ENCODE results near the gene STK11. TPM values are rescaled to one million over a fixed set of nuclear protein-coding genes. Genes with fewer than 3 reads are reported as not detected.

The STK11 gene
- total RNA-seq, 1 experiment from 2014 or later = 70.1 TPM

Other genes with a start within 250 kb of the STK11 start
- gene WDR18, start 221.4 kb upstream of the STK11 start, total RNA-seq (2014; rRNA removed; shearing (Covaris generic)) = 43.2 and 60.5 TPM in 2 replicates
- gene GRIN3B, start 205.4 kb upstream of the STK11 start, total RNA-seq (2014; rRNA removed; shearing (Covaris generic)) = not detected in 2 replicates
- 122 and 131 TPM in 2 replicates for gene TMEM259, start 184.7 kb upstream of the STK11 start, total RNA-seq (2014; rRNA removed; shearing (Covaris generic))
- gene RNU6-2, start 184.3 kb upstream of the STK11 start, total RNA-seq (2014; rRNA removed; shearing (Covaris generic)) = not detected in 2 replicates
- 403 and 441 TPM in 2 replicates for gene CNN2, start 179.2 kb upstream of the STK11 start, total RNA-seq (2014; rRNA removed; shearing (Covaris generic))
- 0.82 and 3.9 TPM in 2 replicates for gene ABCA7, start 165.7 kb upstream of the STK11 start, total RNA-seq (2014; rRNA removed; shearing (Covaris generic))
- 0.03 TPM in 1 of 2 replicates, not detected in the other for gene ARHGAP45, start 138.6 kb upstream of the STK11 start, total RNA-seq (2014; rRNA removed; shearing (Covaris generic))
- gene POLR2E, start 110.4 kb upstream of the STK11 start, total RNA-seq (2014; rRNA removed; shearing (Covaris generic)) = 143 and 173 TPM in 2 replicates
- gene GPX4, start 101.8 kb upstream of the STK11 start, total RNA-seq (2014; rRNA removed; shearing (Covaris generic)) = 387 and 449 TPM in 2 replicates
- 24.8 and 26.2 TPM in 2 replicates for gene SBNO2, start 31.5 kb upstream of the STK11 start, total RNA-seq (2014; rRNA removed; shearing (Covaris generic))
- gene CBARP, start 32.2 kb downstream of the STK11 start, total RNA-seq (2014; rRNA removed; shearing (Covaris generic)) = 0.50 and 1.6 TPM in 2 replicates
- gene ATP5F1D, start 36.0 kb downstream of the STK11 start, total RNA-seq (2014; rRNA removed; shearing (Covaris generic)) = 42.4 and 68.8 TPM in 2 replicates
- 3.7 and 7.2 TPM in 2 replicates for gene MIDN, start 42.8 kb downstream of the STK11 start, total RNA-seq (2014; rRNA removed; shearing (Covaris generic))
- gene CIRBP, start 63.6 kb downstream of the STK11 start, total RNA-seq (2014; rRNA removed; shearing (Covaris generic)) = 314 and 318 TPM in 2 replicates
- gene FAM174C, start 69.8 kb downstream of the STK11 start, total RNA-seq (2014; rRNA removed; shearing (Covaris generic)) = 32.2 and 40.6 TPM in 2 replicates
- gene EFNA2, start 80.1 kb downstream of the STK11 start, total RNA-seq (2014; rRNA removed; shearing (Covaris generic)) = not detected in 2 replicates
- gene NDUFS7, start 178.1 kb downstream of the STK11 start, total RNA-seq (2014; rRNA removed; shearing (Covaris generic)) = 83.4 and 112 TPM in 2 replicates
- 28.6 and 35.8 TPM in 2 replicates for gene GAMT, start 195.8 kb downstream of the STK11 start, total RNA-seq (2014; rRNA removed; shearing (Covaris generic))
- gene DAZAP1, start 201.8 kb downstream of the STK11 start, total RNA-seq (2014; rRNA removed; shearing (Covaris generic)) = 92.9 and 131 TPM in 2 replicates
- gene RPS15, start 232.6 kb downstream of the STK11 start, total RNA-seq (2014; rRNA removed; shearing (Covaris generic)) = 1,442 and 2,183 TPM in 2 replicates
- gene APC2, start 244.3 kb downstream of the STK11 start, total RNA-seq (2014; rRNA removed; shearing (Covaris generic)) = 0.25 TPM in 1 of 2 replicates, not detected in the other